ENCODE results near the gene ZNF90.
"Not testable (repeated sequence)": the region's sequence is repeated elsewhere in the genome, so short reads cannot be mapped to it uniquely, and the experiment has no call there.

Gene ZNF90

GRCh38 chr19:20077791-20078463 lies at the start of gene ZNF90:
ZNF90 (plus strand) TSS chr19:20078000; CDS start chr19:20078133, 133 bp downstream.
- no peak within 1 kb of the TSS for H3K4me3 ChIP-seq (ENCODE audit: low read depth, low read length)
- peak; percentile 51 for DNase-seq (ENCODE audit: low read depth)
- no peak for TF ChIP-seq CTCF (IDR thresholded peaks at IDR 0.05; ENCODE audit: insufficient read depth, low read depth, low read length, missing control alignments)

DNA sequence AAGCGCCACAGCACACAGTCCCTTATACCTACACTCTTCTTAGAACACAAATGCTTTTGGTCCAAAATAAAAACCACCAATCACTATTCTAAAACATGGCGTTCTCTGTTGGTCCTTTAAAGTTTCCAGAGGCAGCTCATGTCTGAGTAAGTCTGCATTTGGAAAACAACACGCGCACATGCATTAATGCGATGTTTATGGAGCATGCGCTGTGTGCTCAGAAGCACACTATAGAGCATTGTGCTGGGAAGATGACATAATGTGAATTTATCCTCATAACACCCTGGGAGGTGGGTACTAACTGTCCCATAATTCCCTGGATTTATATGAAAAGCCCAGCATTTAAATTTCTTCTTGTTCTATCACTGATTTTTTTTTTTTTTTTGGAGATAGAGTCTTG lies 49.2 kb upstream of the ZNF90 start:
- DNase-seq (ENCODE audit: low read depth): no peak
- no peak for TF ChIP-seq CTCF (IDR thresholded peaks at IDR 0.05; ENCODE audit: insufficient read depth, low read depth, low read length, missing control alignments)
- H3K4me3 ChIP-seq (ENCODE audit: low read depth, low read length): no peak overlapping the region

DNA sequence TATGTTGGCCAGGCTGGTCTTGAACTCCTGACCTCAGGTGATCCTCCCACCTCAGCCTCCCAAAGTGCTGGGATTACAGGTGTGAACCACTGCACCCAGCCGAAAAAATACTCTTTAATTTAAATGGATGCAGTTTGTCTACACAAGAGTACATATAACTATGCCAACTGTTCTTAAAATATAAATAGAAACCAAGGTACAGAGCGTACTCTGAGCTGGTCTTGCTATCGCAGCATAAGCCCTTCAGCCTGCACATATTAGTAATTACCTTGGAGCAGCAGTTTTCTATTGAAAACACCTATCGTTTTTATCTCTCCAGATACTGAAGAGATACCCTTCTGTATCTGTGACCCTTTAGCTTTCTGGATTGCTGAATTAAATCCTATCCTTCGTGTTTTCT lies 41.9 kb upstream of the ZNF90 start:
- DNase-seq (ENCODE audit: low read depth): no peak
- no peak for TF ChIP-seq CTCF (IDR thresholded peaks at IDR 0.05; ENCODE audit: insufficient read depth, low read depth, low read length, missing control alignments)
- H3K4me3 ChIP-seq (ENCODE audit: low read depth, low read length): no peak overlapping the region

DNA sequence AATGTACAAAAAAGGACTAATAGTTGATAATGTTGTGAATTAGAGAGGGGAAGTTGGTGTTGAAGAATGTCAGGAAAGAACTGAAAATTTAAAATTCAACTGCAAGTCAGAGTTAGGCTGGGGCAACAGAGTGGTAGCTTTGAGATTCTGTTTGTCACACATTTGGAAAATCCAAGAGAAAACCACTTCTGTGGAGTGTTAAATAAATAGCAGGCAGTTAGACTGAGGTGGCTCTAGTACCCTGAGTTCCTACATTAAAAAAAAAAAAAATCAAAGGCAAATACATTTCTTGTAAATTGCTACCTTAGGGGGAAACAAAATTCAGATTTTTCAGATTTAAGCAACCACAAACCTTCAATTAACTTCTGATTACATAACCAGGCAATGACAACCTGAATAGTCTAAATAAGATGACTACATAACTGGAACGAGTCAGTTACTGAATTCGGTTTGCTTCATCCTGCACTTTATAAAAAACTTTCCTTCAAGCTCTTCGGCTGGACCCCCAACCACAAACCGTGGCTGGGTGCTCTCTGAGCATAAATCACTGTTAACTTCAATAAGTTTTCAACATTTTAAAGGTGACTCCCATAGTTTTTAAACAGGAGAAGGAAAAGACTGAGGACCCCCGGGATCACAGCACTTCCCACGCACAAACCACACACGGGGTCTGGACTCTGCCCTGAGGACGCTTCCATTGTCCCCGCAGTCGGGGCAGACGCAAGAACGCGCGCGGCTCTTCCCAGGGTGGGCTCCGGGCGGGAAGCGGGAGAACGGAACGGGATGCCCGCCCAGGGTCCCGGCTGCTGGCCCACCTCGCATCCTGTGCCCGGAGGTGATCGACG lies 39.2 kb upstream of the ZNF90 start:
- no peak for DNase-seq (ENCODE audit: low read depth)
- no peak for TF ChIP-seq CTCF (IDR thresholded peaks at IDR 0.05; ENCODE audit: insufficient read depth, low read depth, low read length, missing control alignments)
- peak overlapping the region; percentile 36 for H3K4me3 ChIP-seq (ENCODE audit: low read depth, low read length)

GRCh38 chr19:20039203-20039723 lies 38.5 kb upstream of the ZNF90 start, which contains the start of gene ZNF682:
ZNF682 (minus strand) TSS chr19:20039505; CDS start chr19:20039345, 160 bp downstream.
- DNase-seq (ENCODE audit: low read depth): peak; percentile 84
- no peak for TF ChIP-seq CTCF (IDR thresholded peaks at IDR 0.05; ENCODE audit: insufficient read depth, low read depth, low read length, missing control alignments)
- H3K4me3 ChIP-seq (ENCODE audit: low read depth, low read length): peak within 1 kb of the TSS; percentile 36

DNA sequence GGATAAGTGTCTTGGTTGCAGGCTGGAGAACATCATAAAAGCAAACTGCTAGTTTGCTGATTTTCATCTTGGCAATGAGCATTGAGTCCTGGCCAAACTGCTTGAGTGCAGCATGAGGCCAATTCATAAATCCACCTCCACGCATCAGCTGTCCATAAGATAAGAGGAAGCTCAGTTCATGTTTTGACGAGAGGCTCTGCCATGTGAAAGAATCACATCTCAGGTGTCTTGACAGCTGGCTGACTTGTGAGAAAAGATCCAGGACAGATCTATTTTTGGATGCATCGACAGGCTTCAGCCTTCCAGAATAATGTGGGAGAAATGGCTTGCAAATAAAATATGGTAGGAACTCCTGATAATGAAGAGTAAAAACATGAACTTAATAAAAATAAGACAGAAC lies 33.1 kb upstream of the ZNF90 start:
- no peak for DNase-seq (ENCODE audit: low read depth)
- no peak overlapping the region for H3K4me3 ChIP-seq (ENCODE audit: low read depth, low read length)
- no peak for TF ChIP-seq CTCF (IDR thresholded peaks at IDR 0.05; ENCODE audit: insufficient read depth, low read depth, low read length, missing control alignments)

DNA sequence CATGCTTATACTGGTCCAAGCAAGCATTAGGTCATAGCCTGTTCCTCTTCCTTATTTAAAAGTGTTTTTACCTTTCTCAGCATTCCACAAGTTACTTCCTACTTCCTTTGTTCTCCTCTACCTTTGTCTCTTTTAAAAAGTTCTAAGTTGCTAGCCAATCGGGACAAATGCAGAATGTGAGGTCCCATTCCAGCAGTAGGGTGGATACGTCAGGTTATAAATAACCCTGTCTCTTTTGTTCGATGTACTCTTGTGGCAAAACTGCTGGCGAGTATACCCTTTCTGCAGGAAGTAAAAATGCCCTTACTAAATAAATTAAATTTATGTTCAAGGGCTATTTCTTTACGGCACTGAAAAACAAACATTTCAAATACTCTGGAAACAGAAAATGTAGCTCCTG lies 32.1 kb upstream of the ZNF90 start:
- not testable (repeated sequence) for DNase-seq (ENCODE audit: low read depth); H3K4me3 ChIP-seq (ENCODE audit: low read depth, low read length)

Data from GM12865 (cell line).